CD8-positive, alpha-beta memory T cell (primary cell): ENCODE data around the gene KLHL36. TPM values are rescaled to one million over a fixed set of nuclear protein-coding genes. Genes with fewer than 3 reads are reported as not detected.

Experiments used
- CTCF ChIA-PET: fragments of 350-600 bp; sonication (Branson Sonifier 250); formaldehyde crosslinking; loops from one replicate; lab custom pipeline; 2021; ENCODE audit warnings: antibody characterized with exemption; lab: Charles Lee
- POLR2A ChIA-PET: fragments of 350-600 bp; sonication (Branson Sonifier 250); formaldehyde crosslinking; loops from one replicate; lab custom pipeline; 2021; ENCODE audit warnings: antibody characterized with exemption; lab: Charles Lee
- DNase-seq, 5 donors: peaks; one replicate each; pipeline versions ENCODE4 v3.0.0 to v3.0.0-alpha.2; 2020 to 2022; ENCODE audit warnings: mixed read lengths in 1 of 5
- H3K27ac ChIP-seq: one replicate; pipeline ENCODE4 v1.7.0; 2013; ENCODE audit warnings: low read depth, mild to moderate bottlenecking, low read length, moderate library complexity
- H3K27me3 ChIP-seq: 2 replicates; pipeline ENCODE4 v1.7.0; 2013; ENCODE audit warnings: low read length, mild to moderate bottlenecking; ENCODE audit not compliant: insufficient read depth, poor library complexity, severe bottlenecking
- H3K36me3 ChIP-seq: 2 replicates; pipeline ENCODE4 v1.7.0; 2013; ENCODE audit warnings: mild to moderate bottlenecking, low read length, moderate library complexity; ENCODE audit not compliant: insufficient read depth
- H3K4me1 ChIP-seq: 2 replicates; pipeline ENCODE4 v1.7.0; 2013; ENCODE audit warnings: mild to moderate bottlenecking, low read length, moderate library complexity; ENCODE audit not compliant: insufficient read depth
- H3K4me3 ChIP-seq: 2 replicates; pipeline ENCODE4 v1.7.0; 2013; ENCODE audit warnings: mild to moderate bottlenecking, low read length
- H3K9me3 ChIP-seq: 2 replicates; pipeline ENCODE4 v1.7.0; 2013; ENCODE audit warnings: mild to moderate bottlenecking, low read length
- H3K27ac Mint-ChIP-seq, 8 donors: one replicate each; pipeline ENCODE4 v1.8.0; 2020 to 2021; ENCODE audit warnings: mixed read lengths in 8 of 8, mild to moderate bottlenecking in 6 of 8, inconsistent platforms in 3 of 8, moderate library complexity in 3 of 8
- H3K27me3 Mint-ChIP-seq, 2 donors: one replicate each; pipeline ENCODE4 v1.8.0; 2020 to 2021; ENCODE audit warnings: mixed read lengths in 2 of 2, mild to moderate bottlenecking in 1 of 2, moderate library complexity in 1 of 2
- H3K36me3 Mint-ChIP-seq, 3 donors: one replicate each; pipeline ENCODE4 v1.8.0; 2020 to 2021; ENCODE audit warnings: mixed read lengths in 3 of 3, inconsistent platforms in 1 of 3, mild to moderate bottlenecking in 1 of 3
- H3K4me1 Mint-ChIP-seq, 3 donors: one replicate each; pipeline ENCODE4 v1.8.0; 2020 to 2021; ENCODE audit warnings: mixed read lengths in 3 of 3, inconsistent platforms in 1 of 3, mild to moderate bottlenecking in 1 of 3
- H3K4me3 Mint-ChIP-seq, 7 donors: one replicate each; pipeline ENCODE4 v1.8.0; 2020 to 2021; ENCODE audit warnings: mixed read lengths in 7 of 7, mild to moderate bottlenecking in 6 of 7, moderate library complexity in 4 of 7, inconsistent platforms in 2 of 7
- H3K9me3 Mint-ChIP-seq, 5 donors: one replicate each; pipeline ENCODE4 v1.8.0; 2020 to 2022; ENCODE audit warnings: mixed read lengths in 5 of 5, mild to moderate bottlenecking in 3 of 5, moderate library complexity in 2 of 5, inconsistent platforms in 1 of 5
- polyA plus RNA-seq: library from polyadenylated mRNA; unstranded; fragments of 300-500 nt; fragmentation: Illumina TruSeq; gene quantifications from one replicate; pipeline ENCODE4 v1.2.3, GENCODE V29; 2021
- total RNA-seq, 2 experiments: library from RNA; stranded (reverse); gene quantifications; one replicate each; pipeline ENCODE4 v1.2.3, GENCODE V29; 2021

KLHL36 gene
- total and polyA plus RNA-seq, 3 experiments from 2014 or later = 34.0 to 41.2 (median 39.7) TPM

DNA sequence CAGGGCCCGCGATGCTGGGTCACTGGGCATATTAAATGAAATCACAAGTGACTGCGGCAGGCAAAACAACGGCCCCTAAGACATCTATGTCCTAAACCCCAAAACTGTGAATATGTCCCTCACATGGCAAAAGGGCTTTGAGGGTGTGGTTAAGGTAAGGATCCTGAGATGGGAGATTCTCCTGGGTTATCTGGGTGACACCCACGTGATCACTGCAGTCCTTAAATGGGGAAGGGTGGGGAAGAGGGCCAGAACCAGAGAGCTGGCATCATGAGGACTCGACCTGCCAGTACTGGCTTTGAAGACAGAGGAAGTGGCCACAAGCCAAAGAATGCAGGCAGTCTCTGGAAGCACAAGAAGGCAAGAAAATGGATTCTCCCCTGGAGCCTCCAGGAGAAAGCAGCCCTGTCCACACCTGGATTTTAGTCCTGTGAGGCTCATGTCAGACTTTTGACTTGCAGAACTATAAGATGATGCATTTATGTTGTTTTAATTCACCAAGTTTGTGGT lies 42.9 kb upstream of the KLHL36 start:
- peak overlapping the region in 4 of 7 donors; percentile 37 to 67 (median 45) for H3K4me3 Mint-ChIP-seq
- Histone ChIP-seq H3K4me1 (peaks cover 95% of the 10 kb centered on the region), H3K27me3 (no peaks in the 10 kb centered on the region), H3K36me3 (no peaks in the 10 kb centered on the region), H3K27ac (no peak overlapping the region), H3K4me3 (no peak overlapping the region), H3K9me3 (no peaks in the 10 kb centered on the region)
- ChIA-PET CTCF (interaction anchor here (1.4 to 4.4 kb wide), 5 partner anchors 10 to 100 kb away, joined by 3 to 42 read pairs (median 5); partner anchors contain the start of gene MEAK7), POLR2A (interaction anchor here (3.3 to 4.1 kb wide), 3 partner anchors 8 to 53 kb away, joined by 8 to 77 read pairs (median 22); no protein-coding TSS in a partner anchor)
- no peak for DNase-seq
- no peaks in the 10 kb centered on the region for H3K9me3 Mint-ChIP-seq
- H3K4me1 Mint-ChIP-seq = peaks cover 86 to 97% (median 97%) of the 10 kb centered on the region in 3 donors
- peaks cover 0 to 41% (median 1%) of the 10 kb centered on the region in 3 donors for H3K36me3 Mint-ChIP-seq
- peak overlapping the region in 7 of 8 donors; percentile 80 to 97 (median 84) for H3K27ac Mint-ChIP-seq
- no peaks in the 10 kb centered on the region for H3K27me3 Mint-ChIP-seq

DNA sequence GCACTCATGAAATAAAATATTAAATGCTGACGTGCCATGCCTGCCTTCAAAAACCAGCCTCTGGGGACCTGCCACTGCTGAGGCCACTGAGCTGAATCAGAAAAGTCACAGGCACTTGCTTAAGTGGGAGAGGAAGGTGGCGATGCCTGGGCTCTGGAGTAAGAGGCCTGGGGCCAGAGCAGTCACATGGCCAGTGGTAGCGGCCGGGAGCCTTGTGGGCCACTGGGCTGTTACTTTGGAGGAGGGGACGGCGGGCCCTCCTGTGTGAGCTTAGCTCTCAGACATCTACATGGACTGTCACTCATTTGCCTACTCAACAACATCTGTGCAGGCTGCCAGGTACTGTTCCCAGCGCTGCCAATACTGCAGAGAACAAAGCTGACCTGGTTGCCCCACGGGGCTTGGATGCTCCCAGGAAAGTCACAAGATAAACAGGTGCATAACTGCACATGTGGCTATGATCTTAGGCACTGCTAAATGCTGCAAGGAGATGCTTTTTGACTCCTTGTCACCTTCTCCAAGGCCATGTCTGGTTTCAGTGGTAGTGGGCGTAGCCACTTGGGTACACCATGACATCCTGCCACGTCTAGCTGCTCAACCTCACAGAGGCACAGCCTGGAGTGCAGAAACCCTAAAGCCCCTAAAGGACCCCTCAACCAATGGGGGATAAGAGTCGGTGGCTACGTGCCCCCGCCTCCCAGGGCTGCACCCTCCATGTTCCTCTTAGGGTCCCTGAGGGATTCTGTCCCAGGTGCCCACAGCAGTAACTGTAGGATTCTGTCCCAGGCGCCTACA lies 42.0 kb upstream of the KLHL36 start:
- Histone ChIP-seq H3K4me3 (peak overlapping the region; percentile 49), H3K9me3 (no peaks in the 10 kb centered on the region), H3K27me3 (no peaks in the 10 kb centered on the region), H3K27ac (peak overlapping the region; percentile 17), H3K4me1 (peaks cover 95% of the 10 kb centered on the region), H3K36me3 (no peaks in the 10 kb centered on the region)
- ChIA-PET CTCF (interaction anchor here (1.1 to 4.4 kb wide), 8 partner anchors 10 to 101 kb away, joined by 3 to 42 read pairs (median 6); partner anchors contain the start of gene MEAK7), POLR2A (interaction anchor here (0.7 to 4.1 kb wide), 6 partner anchors 9 to 91 kb away, joined by 3 to 77 read pairs (median 7); no protein-coding TSS in a partner anchor)
- Mint-ChIP-seq H3K9me3 (no peaks in the 10 kb centered on the region), H3K4me1 (peaks cover 86 to 97% (median 97%) of the 10 kb centered on the region in 3 donors), H3K4me3 (peak overlapping the region; percentile 49 to 88 (median 80)), H3K27me3 (no peaks in the 10 kb centered on the region), H3K36me3 (peaks cover 0 to 46% (median 8%) of the 10 kb centered on the region in 3 donors), H3K27ac (peak overlapping the region; percentile 86 to 97 (median 94))
- DNase-seq = peak in 3 of 5 donors; percentile 46 to 81 (median 62)

DNA sequence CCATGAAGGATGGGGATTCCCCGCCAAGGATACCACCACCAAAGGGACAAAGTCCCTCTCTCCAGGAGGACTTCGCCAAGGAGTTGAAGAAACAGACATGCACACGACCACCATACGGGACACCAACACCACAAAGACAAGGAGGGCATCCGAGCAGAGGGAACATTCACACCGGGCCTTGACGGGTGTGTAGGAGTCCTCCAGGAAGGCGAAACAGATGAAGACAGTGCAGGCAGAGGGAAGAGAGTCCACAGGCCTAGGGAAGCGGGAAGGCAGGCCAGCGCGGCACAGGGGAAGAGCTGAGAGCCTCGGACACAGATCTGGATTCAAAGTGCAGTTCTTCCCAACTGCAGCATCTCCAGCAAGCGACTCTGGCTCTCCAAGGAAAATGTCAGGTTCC lies 41.2 kb upstream of the KLHL36 start:
- H3K27ac Mint-ChIP-seq = peak overlapping the region; percentile 86 to 97 (median 94)
- Histone ChIP-seq H3K4me3 (peak overlapping the region; percentile 49), H3K27me3 (no peaks in the 10 kb centered on the region), H3K9me3 (no peaks in the 10 kb centered on the region), H3K4me1 (peaks cover 95% of the 10 kb centered on the region), H3K27ac (no peak overlapping the region), H3K36me3 (no peaks in the 10 kb centered on the region)
- peak overlapping the region; percentile 52 to 88 (median 80) for H3K4me3 Mint-ChIP-seq
- H3K9me3 Mint-ChIP-seq = no peaks in the 10 kb centered on the region
- peaks cover 88 to 97% (median 97%) of the 10 kb centered on the region in 3 donors for H3K4me1 Mint-ChIP-seq
- peaks cover 0 to under 1% of the 10 kb centered on the region in 2 donors for H3K27me3 Mint-ChIP-seq
- DNase-seq = no peak
- CTCF ChIA-PET = interaction anchor here (1.0 to 4.4 kb wide), 8 partner anchors 9 to 102 kb away, joined by 3 to 42 read pairs (median 5); partner anchors contain the start of gene MEAK7
- POLR2A ChIA-PET = interaction anchor here (0.6 to 4.1 kb wide), 8 partner anchors 9 to 92 kb away, joined by 3 to 77 read pairs (median 6); no protein-coding TSS in a partner anchor
- H3K36me3 Mint-ChIP-seq = peaks cover 0 to 52% (median 10%) of the 10 kb centered on the region in 3 donors

DNA sequence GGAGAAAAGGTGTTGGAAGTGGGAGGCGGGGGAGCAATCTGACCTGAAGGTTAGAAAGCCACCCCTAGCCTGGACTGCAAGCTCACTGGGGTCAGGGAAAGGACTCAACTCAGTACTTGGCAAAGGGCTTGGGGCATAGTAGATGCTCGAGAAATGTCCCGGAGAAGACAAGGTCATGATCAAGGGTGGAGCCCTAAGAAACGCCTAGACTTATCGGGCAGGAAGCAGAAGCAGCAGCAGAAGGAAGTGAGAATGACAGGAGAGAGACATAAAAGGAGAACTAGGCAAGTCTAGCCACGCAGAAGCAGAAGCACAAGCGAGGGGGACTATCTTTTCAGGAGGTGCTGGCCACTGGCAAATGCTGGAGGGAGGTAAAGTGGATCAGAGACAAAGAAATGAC lies 40.6 kb upstream of the KLHL36 start:
- H3K36me3 Mint-ChIP-seq = peaks cover 0 to 54% (median 11%) of the 10 kb centered on the region in 3 donors
- POLR2A ChIA-PET = interaction anchor here (0.6 to 4.1 kb wide), 10 partner anchors 8 to 89 kb away, joined by 3 to 77 read pairs (median 4); no protein-coding TSS in a partner anchor
- H3K4me1 ChIP-seq = peaks cover 96% of the 10 kb centered on the region
- H3K27me3 ChIP-seq = no peaks in the 10 kb centered on the region
- peak overlapping the region; percentile 59 to 88 (median 80) for H3K4me3 Mint-ChIP-seq
- peak overlapping the region; percentile 49 for H3K4me3 ChIP-seq
- H3K27ac ChIP-seq = peak overlapping the region; percentile 36
- CTCF ChIA-PET = interaction anchor here (0.7 to 4.4 kb wide), 8 partner anchors 9 to 100 kb away, joined by 3 to 42 read pairs (median 4); no protein-coding TSS in a partner anchor
- peaks cover 0 to 2% of the 10 kb centered on the region in 2 donors for H3K27me3 Mint-ChIP-seq
- peaks cover 87 to 95% (median 95%) of the 10 kb centered on the region in 3 donors for H3K4me1 Mint-ChIP-seq
- H3K36me3 ChIP-seq = no peaks in the 10 kb centered on the region
- no peaks in the 10 kb centered on the region for H3K9me3 Mint-ChIP-seq
- H3K27ac Mint-ChIP-seq = peak overlapping the region; percentile 86 to 97 (median 94)
- DNase-seq = peak in 2 of 5 donors; percentile 48 to 54
- no peaks in the 10 kb centered on the region for H3K9me3 ChIP-seq

DNA sequence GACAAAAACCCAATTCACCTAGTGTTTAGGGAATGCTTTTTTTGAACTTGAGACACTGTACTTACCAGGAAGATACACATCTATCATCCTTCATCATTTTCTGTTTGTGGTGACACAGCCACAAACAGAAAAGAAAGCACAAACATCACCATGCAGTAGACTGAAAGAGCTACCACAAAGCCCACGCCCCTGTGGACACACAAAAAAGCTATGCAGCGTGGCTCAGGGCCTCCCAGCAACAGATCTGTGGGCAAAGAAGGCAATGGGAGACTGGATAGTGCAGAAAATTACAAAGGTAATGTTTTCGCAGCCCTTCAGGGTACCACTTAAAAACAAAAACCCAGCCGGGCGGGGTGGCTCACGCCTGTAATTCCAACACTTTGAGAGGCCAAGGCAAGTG lies 40.0 kb upstream of the KLHL36 start:
- H3K27me3 Mint-ChIP-seq = peaks cover 0 to 4% of the 10 kb centered on the region in 2 donors
- Histone ChIP-seq H3K27ac (peak overlapping the region; percentile 36), H3K27me3 (no peaks in the 10 kb centered on the region), H3K4me1 (peaks cover 94% of the 10 kb centered on the region), H3K9me3 (no peaks in the 10 kb centered on the region), H3K4me3 (peak overlapping the region; percentile 49), H3K36me3 (no peaks in the 10 kb centered on the region)
- peak overlapping the region; percentile 86 to 97 (median 94) for H3K27ac Mint-ChIP-seq
- ChIA-PET CTCF (interaction anchor here (0.7 to 4.4 kb wide), 10 partner anchors 8 to 101 kb away, joined by 3 to 42 read pairs (median 4); no protein-coding TSS in a partner anchor), POLR2A (interaction anchor here (1.0 to 4.1 kb wide), 9 partner anchors 8 to 89 kb away, joined by 3 to 77 read pairs (median 4); partner anchors contain the start of gene COTL1)
- DNase-seq = peak in 3 of 5 donors; percentile 52 to 77 (median 64)
- H3K4me3 Mint-ChIP-seq = peak overlapping the region; percentile 59 to 88 (median 80)
- peaks cover 0 to 53% (median 12%) of the 10 kb centered on the region in 3 donors for H3K36me3 Mint-ChIP-seq
- peaks cover 85 to 94% (median 94%) of the 10 kb centered on the region in 3 donors for H3K4me1 Mint-ChIP-seq
- H3K9me3 Mint-ChIP-seq = no peaks in the 10 kb centered on the region

DNA sequence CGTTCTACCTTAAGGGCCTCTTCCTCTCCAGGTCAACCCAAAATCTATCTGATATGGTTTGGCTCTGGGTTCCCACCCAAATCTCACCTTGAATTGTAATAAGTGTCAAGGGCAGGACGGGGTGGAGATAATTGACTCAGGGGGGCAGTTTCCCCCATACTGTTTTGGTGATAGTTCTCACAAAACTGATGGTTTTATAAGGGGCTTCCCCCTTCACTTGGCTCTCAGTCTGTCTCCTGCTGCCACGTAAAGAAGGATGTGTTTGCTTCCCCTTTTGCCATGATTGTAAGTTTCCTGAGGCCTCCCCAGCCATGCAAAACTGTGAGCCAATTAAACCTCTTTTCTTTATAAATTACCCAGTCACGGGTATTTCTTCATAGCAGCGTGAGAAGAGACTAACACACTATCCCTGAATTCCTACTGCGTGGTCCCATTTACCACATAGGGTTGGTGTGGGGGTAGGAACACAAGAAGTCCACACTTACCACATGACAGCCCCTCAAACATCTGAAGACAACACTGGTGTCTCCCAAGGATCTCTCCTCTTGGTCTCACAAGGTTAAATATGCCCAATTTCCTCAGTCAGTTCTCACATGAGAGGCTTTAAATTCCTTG lies 38.6 kb upstream of the KLHL36 start:
- H3K4me1 ChIP-seq = peaks cover 98% of the 10 kb centered on the region
- no peaks in the 10 kb centered on the region for H3K9me3 ChIP-seq
- Mint-ChIP-seq H3K27me3 (peaks cover 0 to 6% of the 10 kb centered on the region in 2 donors), H3K9me3 (no peaks in the 10 kb centered on the region), H3K36me3 (peaks cover 0 to 60% (median 14%) of the 10 kb centered on the region in 3 donors), H3K4me3 (peak overlapping the region; percentile 54 to 88 (median 78)), H3K4me1 (peaks cover 89 to 97% (median 97%) of the 10 kb centered on the region in 3 donors), H3K27ac (peak overlapping the region; percentile 86 to 97 (median 94))
- H3K4me3 ChIP-seq = no peak overlapping the region
- H3K27ac ChIP-seq = peak overlapping the region; percentile 14
- no peak for DNase-seq
- H3K36me3 ChIP-seq = no peaks in the 10 kb centered on the region
- CTCF ChIA-PET = interaction anchor here (0.9 to 1.9 kb wide), 3 partner anchors 10 to 90 kb away, joined by 3 to 10 read pairs (median 8); no protein-coding TSS in a partner anchor
- POLR2A ChIA-PET = interaction anchor here (1.1 to 4.1 kb wide), 3 partner anchors 7 to 15 kb away, joined by 4 to 77 read pairs (median 5); no protein-coding TSS in a partner anchor
- no peaks in the 10 kb centered on the region for H3K27me3 ChIP-seq

DNA sequence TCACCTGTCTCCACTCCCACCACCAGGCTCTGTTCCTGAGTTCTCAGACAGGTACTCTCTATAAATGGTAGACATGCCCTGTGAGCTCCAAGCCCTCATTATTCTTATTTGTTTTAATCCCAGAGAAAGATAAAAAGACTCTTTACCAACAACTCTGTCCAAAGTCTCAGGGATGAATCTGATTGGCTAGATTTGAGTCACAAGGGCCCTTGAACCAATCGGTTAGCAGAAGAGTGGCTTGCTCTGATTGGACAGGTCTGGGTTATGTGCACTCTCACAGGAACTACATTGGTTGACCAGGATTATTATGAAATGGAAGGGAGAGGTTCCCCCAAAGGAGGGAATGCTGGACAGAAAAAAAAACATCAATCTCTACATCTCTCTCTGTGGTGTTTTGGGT lies 37.9 kb upstream of the KLHL36 start:
- Histone ChIP-seq H3K27me3 (no peaks in the 10 kb centered on the region), H3K36me3 (no peaks in the 10 kb centered on the region), H3K27ac (no peak overlapping the region), H3K9me3 (no peaks in the 10 kb centered on the region), H3K4me1 (peaks cover 98% of the 10 kb centered on the region), H3K4me3 (no peak overlapping the region)
- Mint-ChIP-seq H3K9me3 (no peaks in the 10 kb centered on the region), H3K4me3 (peak overlapping the region; percentile 43 to 84 (median 75)), H3K27ac (peak overlapping the region; percentile 86 to 97 (median 94)), H3K4me1 (peaks cover 91 to 97% (median 97%) of the 10 kb centered on the region in 3 donors), H3K36me3 (peaks cover 0 to 65% (median 17%) of the 10 kb centered on the region in 3 donors), H3K27me3 (peaks cover 0 to 6% of the 10 kb centered on the region in 2 donors)
- ChIA-PET POLR2A (interaction anchor here (1.1 to 1.9 kb wide), 4 partner anchors 10 to 96 kb away, joined by 4 to 13 read pairs (median 7); no protein-coding TSS in a partner anchor), CTCF (interaction anchor here (0.7 to 2.3 kb wide), 6 partner anchors 10 to 104 kb away, joined by 3 to 8 read pairs (median 6); no protein-coding TSS in a partner anchor)
- no peak for DNase-seq
